Panc1 (cell line): ENCODE measurements around the gene DLG2. TPM values are rescaled to one million over a fixed set of nuclear protein-coding genes. Genes with fewer than 3 reads are reported as not detected.
"Not testable (repeated sequence)": the region's sequence is repeated elsewhere in the genome, so short reads cannot be mapped to it uniquely, and the experiment has no call there.

Experiments used
- ATAC-seq: fragments of 200-7000 bp; cut with Tn5 transposase; 2 replicates; pipeline ENCODE4 v1.9.1; 2020; ENCODE audit warnings: mild to moderate bottlenecking, moderate library complexity
- BruUV-seq: library from RNA; stranded (reverse); fragments of 400-500 nt; replicated peaks from 2 replicates; lab custom pipeline; 2021; lab: Mats Ljungman, UMichigan
- CTCF ChIA-PET: fragments of 300-600 bp; sonication (Branson Sonifier 250); formaldehyde crosslinking; loops from one replicate; lab custom pipeline; 2022; ENCODE audit warnings: antibody characterized with exemption; lab: Charles Lee
- POLR2A ChIA-PET: fragments of 300-600 bp; sonication (Branson Sonifier 250); formaldehyde crosslinking; loops from one replicate; lab custom pipeline; 2022; ENCODE audit warnings: antibody characterized with exemption; lab: Charles Lee
- DNase-seq: peaks from one replicate; pipeline ENCODE4 v3.0.0-alpha.2; 2010; ENCODE audit warnings: low read depth, low spot score
- H3K27ac ChIP-seq: 2 replicates; pipeline ENCODE4 v1.5.1; 2011; ENCODE audit warnings: mild to moderate bottlenecking, low read length, inconsistent platforms
- H3K27me3 ChIP-seq: fragments of 200-500 bp; sonication (Bioruptor generic); 2 replicates; pipeline ENCODE4 v1.6.0; 2014; ENCODE audit warnings: low read length, inconsistent platforms; ENCODE audit not compliant: control insufficient read depth, insufficient read depth
- H3K36me3 ChIP-seq: fragments of 200-500 bp; sonication (Bioruptor generic); 2 replicates; pipeline ENCODE4 v1.5.1; 2014; ENCODE audit warnings: inconsistent platforms, mild to moderate bottlenecking, low read length, moderate library complexity; ENCODE audit not compliant: control insufficient read depth, insufficient read depth
- H3K4me1 ChIP-seq: 2 replicates; pipeline ENCODE4 v1.5.1; 2011; ENCODE audit warnings: inconsistent platforms, mild to moderate bottlenecking, low read length, moderate library complexity; ENCODE audit not compliant: control insufficient read depth, insufficient read depth
- H3K4me3 ChIP-seq, 2 experiments: 2 replicates each; pipeline ENCODE4 v1.5.1; 2011 to 2012; ENCODE audit warnings: low read depth in 2 of 2, low read length in 2 of 2, mild to moderate bottlenecking in 2 of 2, inconsistent platforms in 1 of 2, moderate library complexity in 1 of 2
- H3K9me3 ChIP-seq: fragments of 200-500 bp; sonication (Bioruptor generic); 2 replicates; pipeline ENCODE4 v1.5.1; 2014; ENCODE audit warnings: low read depth, mild to moderate bottlenecking, inconsistent platforms, low read length, moderate library complexity; ENCODE audit not compliant: control insufficient read depth, insufficient read depth
- POLR2AphosphoS5 ChIP-seq: IDR thresholded peaks from 2 replicates; pipeline ENCODE4 v1.6.1; 2012; ENCODE audit warnings: mild to moderate bottlenecking, low read depth, low read length, moderate library complexity
- SIN3A ChIP-seq: IDR thresholded peaks from 2 replicates; pipeline ENCODE4 v1.6.1; 2012; ENCODE audit warnings: low read depth, mild to moderate bottlenecking, low read length, moderate library complexity, borderline replicate concordance; ENCODE audit not compliant: insufficient read depth
- TCF7L2 ChIP-seq: IDR thresholded peaks from 2 replicates; pipeline ENCODE4 v1.6.1; 2011; ENCODE audit warnings: mild to moderate bottlenecking, low read depth, low read length, inconsistent platforms
- in situ Hi-C: cut with HindIII; loops from 2 replicates; pipeline ENCODE4 v1.10.0; 2016; ENCODE audit warnings: low sequenced_read_pairs, low pct_unique_long_range_greater_than_20kb
- intact Hi-C: fragments of 100-400 bp; cut with micrococcal nuclease; formaldehyde crosslinking; loops from one replicate; pipeline ENCODE4 v1.10.0; 2022; ENCODE audit not compliant: unreplicated experiment
- total RNA-seq: library from RNA; stranded (reverse); gene quantifications from one replicate; pipeline ENCODE4 v1.2.1, GENCODE V29; 2021; ENCODE audit not compliant: unreplicated experiment
- TF ChIP-seq, protein P1 (sequence below): fragments of 450-650 bp; IDR thresholded peaks from 2 replicates; pipeline ENCODE4 v1.5.1; 2017; ENCODE audit warnings: mild to moderate bottlenecking
- TF ChIP-seq, protein P2 (sequence below), 2 experiments: IDR thresholded peaks; 2 replicates each; pipeline ENCODE4 v1.6.1; 2011 to 2012; ENCODE audit warnings: low read depth in 2 of 2, control low read depth in 1 of 2, low read length in 1 of 2, mild to moderate bottlenecking in 1 of 2, moderate library complexity in 1 of 2; ENCODE audit not compliant: insufficient read depth in 1 of 2

Gene DLG2
- total RNA-seq, 1 experiment from 2014 or later = 4.2 TPM

DNA sequence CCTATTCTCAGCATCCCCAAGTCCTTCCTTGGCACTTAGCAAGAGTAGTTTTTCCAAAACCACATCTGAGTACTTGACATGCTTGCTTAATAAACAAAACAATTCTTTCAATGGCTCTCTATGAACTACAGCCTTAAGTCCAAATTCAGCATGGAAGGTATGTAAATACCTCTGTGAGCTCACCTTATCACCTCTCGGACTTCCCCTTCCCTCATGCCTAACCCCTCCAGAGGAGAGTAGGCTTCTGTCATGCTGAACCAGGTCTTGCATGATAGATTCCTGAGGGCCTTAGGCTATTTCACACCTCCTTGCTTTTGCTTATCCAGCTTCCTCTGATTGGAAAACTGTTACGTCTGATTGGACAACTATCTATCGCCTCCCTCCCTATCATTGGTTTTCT lies 2028.1 kb downstream of the DLG2 start:
- H3K36me3 ChIP-seq = no peaks in the 10 kb centered on the region
- H3K4me1 ChIP-seq = no peaks in the 10 kb centered on the region
- no peaks in the 10 kb centered on the region for H3K27me3 ChIP-seq
- CTCF ChIA-PET = no interaction called here
- TF ChIP-seq SIN3A = no peak
- TF ChIP-seq, protein P1, sequence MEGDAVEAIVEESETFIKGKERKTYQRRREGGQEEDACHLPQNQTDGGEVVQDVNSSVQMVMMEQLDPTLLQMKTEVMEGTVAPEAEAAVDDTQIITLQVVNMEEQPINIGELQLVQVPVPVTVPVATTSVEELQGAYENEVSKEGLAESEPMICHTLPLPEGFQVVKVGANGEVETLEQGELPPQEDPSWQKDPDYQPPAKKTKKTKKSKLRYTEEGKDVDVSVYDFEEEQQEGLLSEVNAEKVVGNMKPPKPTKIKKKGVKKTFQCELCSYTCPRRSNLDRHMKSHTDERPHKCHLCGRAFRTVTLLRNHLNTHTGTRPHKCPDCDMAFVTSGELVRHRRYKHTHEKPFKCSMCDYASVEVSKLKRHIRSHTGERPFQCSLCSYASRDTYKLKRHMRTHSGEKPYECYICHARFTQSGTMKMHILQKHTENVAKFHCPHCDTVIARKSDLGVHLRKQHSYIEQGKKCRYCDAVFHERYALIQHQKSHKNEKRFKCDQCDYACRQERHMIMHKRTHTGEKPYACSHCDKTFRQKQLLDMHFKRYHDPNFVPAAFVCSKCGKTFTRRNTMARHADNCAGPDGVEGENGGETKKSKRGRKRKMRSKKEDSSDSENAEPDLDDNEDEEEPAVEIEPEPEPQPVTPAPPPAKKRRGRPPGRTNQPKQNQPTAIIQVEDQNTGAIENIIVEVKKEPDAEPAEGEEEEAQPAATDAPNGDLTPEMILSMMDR = no peak
- TF ChIP-seq POLR2AphosphoS5 = no peak
- TF ChIP-seq TCF7L2 = no peak
- TF ChIP-seq, protein P2, sequence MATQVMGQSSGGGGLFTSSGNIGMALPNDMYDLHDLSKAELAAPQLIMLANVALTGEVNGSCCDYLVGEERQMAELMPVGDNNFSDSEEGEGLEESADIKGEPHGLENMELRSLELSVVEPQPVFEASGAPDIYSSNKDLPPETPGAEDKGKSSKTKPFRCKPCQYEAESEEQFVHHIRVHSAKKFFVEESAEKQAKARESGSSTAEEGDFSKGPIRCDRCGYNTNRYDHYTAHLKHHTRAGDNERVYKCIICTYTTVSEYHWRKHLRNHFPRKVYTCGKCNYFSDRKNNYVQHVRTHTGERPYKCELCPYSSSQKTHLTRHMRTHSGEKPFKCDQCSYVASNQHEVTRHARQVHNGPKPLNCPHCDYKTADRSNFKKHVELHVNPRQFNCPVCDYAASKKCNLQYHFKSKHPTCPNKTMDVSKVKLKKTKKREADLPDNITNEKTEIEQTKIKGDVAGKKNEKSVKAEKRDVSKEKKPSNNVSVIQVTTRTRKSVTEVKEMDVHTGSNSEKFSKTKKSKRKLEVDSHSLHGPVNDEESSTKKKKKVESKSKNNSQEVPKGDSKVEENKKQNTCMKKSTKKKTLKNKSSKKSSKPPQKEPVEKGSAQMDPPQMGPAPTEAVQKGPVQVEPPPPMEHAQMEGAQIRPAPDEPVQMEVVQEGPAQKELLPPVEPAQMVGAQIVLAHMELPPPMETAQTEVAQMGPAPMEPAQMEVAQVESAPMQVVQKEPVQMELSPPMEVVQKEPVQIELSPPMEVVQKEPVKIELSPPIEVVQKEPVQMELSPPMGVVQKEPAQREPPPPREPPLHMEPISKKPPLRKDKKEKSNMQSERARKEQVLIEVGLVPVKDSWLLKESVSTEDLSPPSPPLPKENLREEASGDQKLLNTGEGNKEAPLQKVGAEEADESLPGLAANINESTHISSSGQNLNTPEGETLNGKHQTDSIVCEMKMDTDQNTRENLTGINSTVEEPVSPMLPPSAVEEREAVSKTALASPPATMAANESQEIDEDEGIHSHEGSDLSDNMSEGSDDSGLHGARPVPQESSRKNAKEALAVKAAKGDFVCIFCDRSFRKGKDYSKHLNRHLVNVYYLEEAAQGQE (IDR thresholded peaks at IDR 0.05; ENCODE audit: insufficient read depth in 1 of 2, low read depth in 2 of 2, low read length in 1 of 2) = no peak
- POLR2A ChIA-PET = no interaction called here
- no peaks in the 10 kb centered on the region for H3K9me3 ChIP-seq
- DNase-seq = no peak
- H3K4me3 ChIP-seq = no peak overlapping the region
- BruUV-seq = no TSS peak
- in situ Hi-C loops = no loop called here
- no peak for ATAC-seq
- no peak overlapping the region for H3K27ac ChIP-seq
- intact Hi-C loops = no loop called here

DNA sequence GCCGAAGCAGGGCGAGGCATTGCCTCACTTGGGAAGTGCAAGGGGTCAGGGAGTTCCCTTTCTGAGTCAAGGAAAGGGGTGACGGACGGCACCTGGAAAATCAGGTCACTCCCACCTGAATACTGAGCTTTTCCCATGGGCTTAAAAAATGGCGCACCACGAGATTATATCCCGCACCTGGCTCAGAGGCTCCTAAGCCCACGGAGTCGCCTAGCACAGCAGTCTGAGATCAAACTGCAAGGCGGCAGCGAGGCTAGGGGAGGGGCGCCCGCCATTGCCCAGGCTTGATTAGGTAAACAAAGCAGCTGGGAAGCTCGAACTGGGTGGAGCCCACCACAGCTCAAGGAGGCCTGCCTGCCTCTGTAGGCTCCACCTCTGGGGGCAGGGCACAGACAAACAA lies 2039.3 kb downstream of the DLG2 start:
- H3K4me3 ChIP-seq, in situ Hi-C loops, H3K36me3 ChIP-seq, H3K9me3 ChIP-seq, DNase-seq, H3K27ac ChIP-seq, BruUV-seq, H3K4me1 ChIP-seq, POLR2A ChIA-PET, intact Hi-C loops, ATAC-seq: not testable (repeated sequence)
- H3K27me3 ChIP-seq = peaks cover 13% of the 10 kb centered on the region
- CTCF ChIA-PET = interaction anchor here (0.6 kb wide), 1 partner anchor 47 kb away, joined by 4 read pairs; no protein-coding TSS in a partner anchor

DNA sequence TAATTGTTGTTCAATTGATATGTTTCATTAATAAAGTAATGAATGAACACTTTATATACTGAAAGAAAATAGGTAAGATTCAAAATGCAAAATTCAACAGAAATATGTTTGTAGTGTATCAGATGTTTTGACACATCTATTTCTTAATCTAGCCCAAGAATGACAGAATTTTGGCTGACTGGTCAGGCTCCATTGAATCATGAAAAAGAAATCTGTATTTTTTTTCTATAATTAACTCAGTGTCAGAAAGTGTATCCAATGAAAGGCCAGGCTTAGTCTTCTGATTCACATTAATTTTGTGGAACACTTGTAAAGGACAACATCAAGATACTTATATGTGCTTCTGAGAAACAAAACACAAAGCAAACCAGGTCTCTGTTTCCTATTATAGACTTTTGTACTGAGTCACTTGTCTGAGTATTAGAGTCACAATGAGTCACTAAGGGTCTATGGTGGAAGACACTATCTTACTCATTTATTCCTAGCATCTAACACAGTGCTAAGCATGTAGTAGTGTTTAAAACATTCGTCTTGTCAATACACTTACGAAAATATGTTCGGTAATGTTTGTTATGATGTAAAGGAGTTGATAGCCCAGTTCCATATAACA lies 2043.3 kb downstream of the DLG2 start:
- no peaks in the 10 kb centered on the region for H3K36me3 ChIP-seq
- BruUV-seq = no TSS peak
- in situ Hi-C loops (no loop called here), intact Hi-C loops (no loop called here)
- H3K4me1 ChIP-seq = no peaks in the 10 kb centered on the region
- CTCF ChIA-PET = no interaction called here
- H3K4me3 ChIP-seq = no peak overlapping the region
- H3K27me3 ChIP-seq = peaks cover 13% of the 10 kb centered on the region
- H3K9me3 ChIP-seq = no peaks in the 10 kb centered on the region
- POLR2A ChIA-PET = no interaction called here
- H3K27ac ChIP-seq = no peak overlapping the region
- ATAC-seq (no peak), DNase-seq (no peak)
- TF ChIP-seq, protein P1 = no peak
- TF ChIP-seq TCF7L2 (no peak), POLR2AphosphoS5 (no peak), SIN3A (no peak)
- TF ChIP-seq, protein P2 (IDR thresholded peaks at IDR 0.05; ENCODE audit: insufficient read depth in 1 of 2, low read depth in 2 of 2, low read length in 1 of 2) = no peak
